Bone marrow (tissue), 2 donors: ENCODE data around the gene ADPRH.
"Not testable (repeated sequence)": the region's sequence is repeated elsewhere in the genome, so short reads cannot be mapped to it uniquely, and the experiment has no call there.

Experiments used
- DNase-seq, 2 donors: peaks; one replicate each; lab custom pipeline; 2025; lab: John Stamatoyannopoulos, UW

ADPRH gene

GRCh38 chr3:119579366-119580066, at the start of gene ADPRH:
TSS of gene ADPRH (plus strand) at chr3:119579492. CDS start at chr3:119582170, 2,678 bp downstream.
- DNase-seq: peak in 1 of 2 donors; percentile 65

GRCh38 chr3:119529883-119530282, 49.4 kb upstream of the ADPRH start:
- DNase-seq: no peak

GRCh38 chr3:119530456-119530855, 48.8 kb upstream of the ADPRH start:
- DNase-seq: no peak

- DNase-seq: no peak
These were observed 48.1 kb upstream of the ADPRH start for GRCh38 chr3:119531151-119531550.

- DNase-seq: no peak
These were observed 45.0 kb upstream of the ADPRH start for GRCh38 chr3:119534296-119534695.

- DNase-seq: no peak
These were observed 42.5 kb upstream of the ADPRH start for GRCh38 chr3:119536757-119537156.

GRCh38 chr3:119538772-119539171, 40.5 kb upstream of the ADPRH start:
- DNase-seq: no peak

GRCh38 chr3:119541547-119541946, 37.7 kb upstream of the ADPRH start:
- DNase-seq: no peak

GRCh38 chr3:119542168-119542767, 37.0 kb upstream of the ADPRH start:
- DNase-seq: no peak

GRCh38 chr3:119543147-119543546, 36.1 kb upstream of the ADPRH start:
- DNase-seq: no peak

GRCh38 chr3:119547227-119547626, 32.1 kb upstream of the ADPRH start:
- DNase-seq: no peak

- no peak for DNase-seq
These were observed 31.0 kb upstream of the ADPRH start for GRCh38 chr3:119548341-119548740.

- no peak for DNase-seq
These were observed 28.9 kb upstream of the ADPRH start for GRCh38 chr3:119550192-119550910.

GRCh38 chr3:119551598-119551997, 27.7 kb upstream of the ADPRH start:
- DNase-seq: no peak

- DNase-seq: not testable (repeated sequence)
These were observed 26.4 kb upstream of the ADPRH start for GRCh38 chr3:119552928-119553327.

- no peak for DNase-seq
These were observed 25.4 kb upstream of the ADPRH start for GRCh38 chr3:119553823-119554415.

- DNase-seq: peak in 1 of 2 donors; percentile 42
These were observed 24.0 kb upstream of the ADPRH start for GRCh38 chr3:119555309-119555735.

GRCh38 chr3:119555929-119556328, 23.4 kb upstream of the ADPRH start:
- DNase-seq: no peak

- DNase-seq: no peak
These were observed 22.0 kb upstream of the ADPRH start for GRCh38 chr3:119557192-119557876.

- DNase-seq: no peak
These were observed 21.4 kb upstream of the ADPRH start for GRCh38 chr3:119557877-119558269.

- no peak for DNase-seq
These were observed 20.5 kb upstream of the ADPRH start for GRCh38 chr3:119558626-119559317.
